PFSK-1 (cell line): ENCODE data around the gene GCAT.

Source experiments
- FOXP2 ChIP-seq: optimal IDR thresholded peaks from 2 replicates; pipeline ENCODE3; 2011; ENCODE audit warnings: borderline replicate concordance, control low read depth, inconsistent platforms; ENCODE audit not compliant: insufficient read depth; ENCODE audit errors: extremely low read length, extremely low read depth
- POLR2AphosphoS5 ChIP-seq: IDR thresholded peaks from 2 replicates; pipeline ENCODE4 v1.6.1; 2012; ENCODE audit warnings: low read depth, mild to moderate bottlenecking, control low read depth, low read length, moderate library complexity
- SIN3A ChIP-seq: IDR thresholded peaks from 2 replicates; pipeline ENCODE4 v1.6.1; 2012; ENCODE audit warnings: mild to moderate bottlenecking, low read length, moderate library complexity, borderline replicate concordance; ENCODE audit not compliant: insufficient read depth
- TAF1 ChIP-seq: IDR thresholded peaks from 2 replicates; pipeline ENCODE4 v1.6.1; 2012; ENCODE audit warnings: low read length, control low read depth, borderline replicate concordance; ENCODE audit not compliant: insufficient read depth
- TF ChIP-seq, protein P1 (sequence below), 2 experiments: IDR thresholded peaks; 2 replicates each; pipeline versions ENCODE4 v1.6.1 to v1.8.0; 2011 to 2012; ENCODE audit warnings: low read depth in 2 of 2, low read length in 2 of 2, control low read depth in 1 of 2, inconsistent platforms in 1 of 2, mild to moderate bottlenecking in 1 of 2, moderate library complexity in 1 of 2; ENCODE audit not compliant: insufficient read depth in 1 of 2

The GCAT gene

DNA sequence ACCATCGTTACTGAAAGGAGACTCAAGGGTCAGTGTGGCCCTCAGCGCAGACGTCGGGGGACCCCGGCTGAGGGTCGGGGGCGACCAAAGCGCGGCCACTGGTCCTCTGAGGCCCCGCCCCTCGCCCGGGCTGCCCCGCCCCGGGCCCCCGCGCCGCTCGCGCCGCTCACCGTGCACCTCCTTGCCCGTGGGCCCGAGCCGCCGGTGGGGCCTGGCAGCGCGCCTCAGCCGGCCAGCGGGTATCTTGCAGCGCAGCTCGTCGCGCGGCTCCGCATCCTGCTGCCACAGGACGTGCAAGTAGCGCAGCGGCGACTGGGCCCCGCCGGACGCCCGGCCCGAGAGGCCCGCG, 36.0 kb downstream of the GCAT start:
- no peak for TF ChIP-seq FOXP2
- TF ChIP-seq, protein P1, sequence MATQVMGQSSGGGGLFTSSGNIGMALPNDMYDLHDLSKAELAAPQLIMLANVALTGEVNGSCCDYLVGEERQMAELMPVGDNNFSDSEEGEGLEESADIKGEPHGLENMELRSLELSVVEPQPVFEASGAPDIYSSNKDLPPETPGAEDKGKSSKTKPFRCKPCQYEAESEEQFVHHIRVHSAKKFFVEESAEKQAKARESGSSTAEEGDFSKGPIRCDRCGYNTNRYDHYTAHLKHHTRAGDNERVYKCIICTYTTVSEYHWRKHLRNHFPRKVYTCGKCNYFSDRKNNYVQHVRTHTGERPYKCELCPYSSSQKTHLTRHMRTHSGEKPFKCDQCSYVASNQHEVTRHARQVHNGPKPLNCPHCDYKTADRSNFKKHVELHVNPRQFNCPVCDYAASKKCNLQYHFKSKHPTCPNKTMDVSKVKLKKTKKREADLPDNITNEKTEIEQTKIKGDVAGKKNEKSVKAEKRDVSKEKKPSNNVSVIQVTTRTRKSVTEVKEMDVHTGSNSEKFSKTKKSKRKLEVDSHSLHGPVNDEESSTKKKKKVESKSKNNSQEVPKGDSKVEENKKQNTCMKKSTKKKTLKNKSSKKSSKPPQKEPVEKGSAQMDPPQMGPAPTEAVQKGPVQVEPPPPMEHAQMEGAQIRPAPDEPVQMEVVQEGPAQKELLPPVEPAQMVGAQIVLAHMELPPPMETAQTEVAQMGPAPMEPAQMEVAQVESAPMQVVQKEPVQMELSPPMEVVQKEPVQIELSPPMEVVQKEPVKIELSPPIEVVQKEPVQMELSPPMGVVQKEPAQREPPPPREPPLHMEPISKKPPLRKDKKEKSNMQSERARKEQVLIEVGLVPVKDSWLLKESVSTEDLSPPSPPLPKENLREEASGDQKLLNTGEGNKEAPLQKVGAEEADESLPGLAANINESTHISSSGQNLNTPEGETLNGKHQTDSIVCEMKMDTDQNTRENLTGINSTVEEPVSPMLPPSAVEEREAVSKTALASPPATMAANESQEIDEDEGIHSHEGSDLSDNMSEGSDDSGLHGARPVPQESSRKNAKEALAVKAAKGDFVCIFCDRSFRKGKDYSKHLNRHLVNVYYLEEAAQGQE (IDR thresholded peaks at IDR 0.05; ENCODE audit: insufficient read depth in 1 of 2, low read depth in 2 of 2, low read length in 2 of 2) = no peak
- TF ChIP-seq SIN3A = no peak
- TF ChIP-seq TAF1 = no peak
- no peak for TF ChIP-seq POLR2AphosphoS5

DNA sequence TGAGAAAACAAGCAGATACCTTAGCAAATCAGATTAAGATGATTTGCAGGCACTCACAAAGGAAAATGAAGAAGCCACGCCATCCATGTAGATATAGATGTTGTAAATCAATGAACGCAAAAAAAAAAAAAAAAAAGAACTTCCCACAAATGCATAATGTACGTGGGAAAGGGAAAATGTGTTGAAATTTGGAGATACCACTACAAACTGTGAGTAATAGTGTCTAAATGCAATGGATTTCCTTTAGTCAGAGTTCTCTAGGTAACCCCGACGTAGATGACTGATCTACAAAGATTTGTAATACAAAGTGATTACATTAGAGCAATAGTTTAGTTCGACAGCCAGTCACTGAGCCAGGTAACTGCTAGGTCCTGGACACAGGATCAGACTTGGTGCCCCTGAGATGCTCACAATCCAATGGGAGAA, 37.2 kb downstream of the GCAT start:
- TF ChIP-seq FOXP2 (no peak), TAF1 (no peak), POLR2AphosphoS5 (no peak), SIN3A (no peak)
- TF ChIP-seq, protein P1 (IDR thresholded peaks at IDR 0.05; ENCODE audit: insufficient read depth in 1 of 2, low read depth in 2 of 2, low read length in 2 of 2) = no peak

DNA sequence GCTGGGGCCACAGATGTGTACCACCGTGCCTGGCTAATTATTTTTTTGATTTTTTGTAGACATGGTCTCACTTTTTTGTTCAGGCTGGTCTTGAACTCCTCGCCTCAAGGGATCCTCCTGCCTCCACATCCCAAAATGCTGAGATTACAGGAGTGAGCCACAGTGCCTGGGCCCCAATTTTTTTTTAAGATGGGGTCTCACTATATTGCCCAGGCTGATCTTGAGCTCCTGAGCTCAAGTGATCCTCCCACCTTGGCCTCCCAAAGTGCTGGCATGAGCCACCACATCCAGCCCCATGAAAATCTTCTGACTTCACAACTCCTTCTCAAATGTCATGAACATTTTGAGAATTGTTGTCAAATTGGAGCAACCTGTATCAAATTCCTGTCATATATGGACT, 38.7 kb downstream of the GCAT start:
- TF ChIP-seq, protein P1 (IDR thresholded peaks at IDR 0.05; ENCODE audit: insufficient read depth in 1 of 2, low read depth in 2 of 2, low read length in 2 of 2) = no peak
- TF ChIP-seq TAF1 = no peak
- no peak for TF ChIP-seq POLR2AphosphoS5
- no peak for TF ChIP-seq SIN3A

DNA sequence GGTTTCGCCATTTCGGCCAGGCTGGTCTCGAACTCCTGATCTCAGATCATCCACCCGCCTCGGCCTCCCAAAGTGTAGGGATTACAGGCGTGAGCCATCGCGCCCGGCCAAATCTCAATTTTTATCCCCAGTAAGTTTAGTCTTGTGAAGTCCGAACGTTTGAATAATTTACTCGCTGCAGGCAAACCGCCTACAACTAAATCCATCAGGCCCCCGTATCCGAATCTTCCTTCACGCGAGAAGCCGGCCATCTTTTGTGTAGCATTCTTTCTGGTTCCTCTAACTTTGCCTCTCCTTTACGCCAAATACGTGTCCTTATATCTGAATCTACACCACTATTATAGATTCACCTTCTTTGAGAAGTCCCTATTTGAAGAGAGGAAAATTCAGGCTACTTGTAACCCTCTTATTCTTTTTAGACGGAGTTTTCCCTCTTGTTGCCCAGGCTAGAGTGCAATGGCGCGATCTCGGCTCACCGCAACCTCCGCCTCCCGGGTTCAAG, 40.9 kb downstream of the GCAT start:
- TF ChIP-seq FOXP2 (no peak), POLR2AphosphoS5 (no peak), TAF1 (no peak), SIN3A (no peak)
- TF ChIP-seq, protein P1 (IDR thresholded peaks at IDR 0.05; ENCODE audit: insufficient read depth in 1 of 2, low read depth in 2 of 2, low read length in 2 of 2) = no peak

DNA sequence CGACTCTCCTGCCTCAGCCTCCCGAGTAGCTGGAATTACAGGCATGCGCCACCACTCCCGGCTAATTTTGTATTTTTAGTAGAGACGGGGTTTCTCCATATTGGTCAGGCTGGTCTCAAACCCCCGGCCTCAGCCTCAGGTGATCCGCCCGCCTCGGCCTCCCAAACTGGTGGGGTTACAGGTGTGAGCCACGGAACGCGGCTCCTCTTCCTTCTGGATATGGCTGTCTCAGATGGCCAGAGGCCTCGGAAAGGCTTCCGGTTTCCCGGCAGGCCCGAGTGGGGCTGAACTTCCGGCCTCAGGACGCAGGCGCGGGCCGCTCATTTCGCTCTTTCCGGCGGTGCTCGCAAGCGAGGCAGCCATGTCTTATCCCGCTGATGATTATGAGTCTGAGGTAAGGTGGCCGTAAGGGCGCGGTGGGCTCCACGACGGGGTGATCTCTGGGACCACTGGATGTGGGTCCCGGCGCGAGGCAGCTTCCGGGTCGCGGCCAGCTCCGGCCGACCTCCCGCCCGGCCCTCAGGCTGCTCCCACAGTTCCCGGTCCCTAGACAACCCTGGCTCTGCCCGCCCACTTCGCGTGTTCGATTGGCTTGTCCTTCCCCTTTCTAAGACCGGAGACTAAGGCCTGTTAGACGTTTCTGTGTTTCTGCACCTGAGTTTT, 41.5 kb downstream of the GCAT start, which contains the start of gene EIF3L:
Gene EIF3L, plus strand, starts transcription at position 331 of the 663 bp plus-strand sequence. Its CDS starts 31 bp downstream, at position 362.
- TF ChIP-seq FOXP2 (no peak), POLR2AphosphoS5 (peak; percentile 82), TAF1 (peak; percentile 94)
